HEK293 (cell line): ENCODE results near the gene RBM10.

Experiments used
- CTCF ChIA-PET: fragments of 350-600 bp; formaldehyde crosslinking; extraction: SDS; loops from one replicate; lab custom pipeline; 2021; ENCODE audit warnings: antibody characterized with exemption; lab: Yijun Ruan, JAX
- POLR2A ChIA-PET: fragments of 300-600 bp; formaldehyde crosslinking; extraction: SDS; loops from one replicate; lab custom pipeline; 2020; ENCODE audit warnings: antibody characterized with exemption, inconsistent platforms; lab: Yijun Ruan, JAX
- H3K27ac ChIP-seq: fragments of 200-500 bp; sonication (Bioruptor generic); 2 replicates; pipeline ENCODE4 v1.5.1; 2014; ENCODE audit warnings: low read depth, low read length, control low read depth, inconsistent platforms; ENCODE audit errors: extremely low read depth
- H3K36me3 ChIP-seq, 2 experiments: fragments of 200-500 bp in 1 of 2; sonication (Bioruptor generic) in 1 of 2; 1 replicate in 1 of 2; 2 replicates in 1 of 2; pipeline ENCODE4 v1.5.1; 2014 to 2017; ENCODE audit warnings: inconsistent platforms in 2 of 2, low read length in 2 of 2; ENCODE audit not compliant: control insufficient read depth in 2 of 2, insufficient read depth in 1 of 2
- H3K4me1 ChIP-seq: fragments of 200-500 bp; sonication (Bioruptor generic); 2 replicates; pipeline ENCODE4 v1.5.1; 2014; ENCODE audit warnings: mild to moderate bottlenecking, low read length, inconsistent platforms; ENCODE audit not compliant: control insufficient read depth, insufficient read depth
- H3K4me3 ChIP-seq: 2 replicates; pipeline ENCODE4 v1.5.1; 2011; ENCODE audit warnings: low read depth, mild to moderate bottlenecking, control low read depth, low read length, moderate library complexity
- H3K9me3 ChIP-seq: fragments of 200-500 bp; sonication (Bioruptor generic); 2 replicates; pipeline ENCODE4 v1.5.1; 2014; ENCODE audit warnings: low read depth, low read length, inconsistent platforms; ENCODE audit not compliant: control insufficient read depth, insufficient read depth
- MZF1 ChIP-seq: fragments of 450-650 bp; formaldehyde crosslinking; IDR thresholded peaks from 2 replicates; pipeline ENCODE4 v1.5.1; 2017; ENCODE audit warnings: missing biosample characterization, missing genetic modification characterization, borderline replicate concordance
- OVOL3 ChIP-seq: fragments of 450-650 bp; formaldehyde crosslinking; IDR thresholded peaks from 2 replicates; pipeline ENCODE4 v1.5.1; 2016; ENCODE audit warnings: missing biosample characterization, missing genetic modification characterization
- SALL2 ChIP-seq: fragments of 450-650 bp; formaldehyde crosslinking; IDR thresholded peaks from 2 replicates; pipeline ENCODE4 v1.5.0; 2017; ENCODE audit warnings: missing biosample characterization, mild to moderate bottlenecking, missing genetic modification characterization, borderline replicate concordance
- SCRT2 ChIP-seq: fragments of 450-650 bp; formaldehyde crosslinking; IDR thresholded peaks from 2 replicates; pipeline ENCODE4 v1.5.1; 2016; ENCODE audit warnings: missing biosample characterization, missing genetic modification characterization
- YY1 ChIP-seq: fragments of 450-650 bp; formaldehyde crosslinking; IDR thresholded peaks from 2 replicates; pipeline ENCODE4 v1.5.1; 2018; ENCODE audit warnings: missing biosample characterization, missing genetic modification characterization
- ZBTB8A ChIP-seq: fragments of 450-650 bp; formaldehyde crosslinking; IDR thresholded peaks from 2 replicates; pipeline ENCODE4 v1.5.1; 2016; ENCODE audit warnings: missing biosample characterization, missing genetic modification characterization
- ZEB2 ChIP-seq: fragments of 450-650 bp; formaldehyde crosslinking; IDR thresholded peaks from 2 replicates; pipeline ENCODE4 v1.5.1; 2016; ENCODE audit warnings: missing biosample characterization, missing genetic modification characterization
- ZNF114 ChIP-seq: fragments of 450-650 bp; formaldehyde crosslinking; IDR thresholded peaks from 2 replicates; pipeline ENCODE4 v1.5.0; 2017; ENCODE audit warnings: missing biosample characterization, missing genetic modification characterization
- ZNF175 ChIP-seq: fragments of 450-650 bp; formaldehyde crosslinking; IDR thresholded peaks from 2 replicates; pipeline ENCODE4 v1.5.1; 2016; ENCODE audit warnings: missing biosample characterization, missing genetic modification characterization
- ZNF223 ChIP-seq: fragments of 450-650 bp; formaldehyde crosslinking; IDR thresholded peaks from 2 replicates; pipeline ENCODE4 v1.5.1; 2016; ENCODE audit warnings: missing biosample characterization, missing genetic modification characterization
- ZNF350 ChIP-seq: fragments of 450-650 bp; formaldehyde crosslinking; IDR thresholded peaks from 2 replicates; pipeline ENCODE4 v1.5.0; 2017; ENCODE audit warnings: missing biosample characterization, mild to moderate bottlenecking, missing genetic modification characterization
- ZNF394 ChIP-seq: fragments of 450-650 bp; formaldehyde crosslinking; IDR thresholded peaks from 2 replicates; pipeline ENCODE4 v1.5.1; 2016; ENCODE audit warnings: missing biosample characterization, missing genetic modification characterization, mild to moderate bottlenecking, moderate library complexity, borderline replicate concordance
- ZNF560 ChIP-seq: fragments of 450-650 bp; formaldehyde crosslinking; IDR thresholded peaks from 2 replicates; pipeline ENCODE4 v1.5.1; 2017; ENCODE audit warnings: missing biosample characterization, missing genetic modification characterization, borderline replicate concordance
- ZNF621 ChIP-seq: fragments of 450-650 bp; formaldehyde crosslinking; IDR thresholded peaks from 2 replicates; pipeline ENCODE4 v1.5.1; 2017; ENCODE audit warnings: missing biosample characterization, missing genetic modification characterization
- ZNF629 ChIP-seq: fragments of 450-650 bp; formaldehyde crosslinking; IDR thresholded peaks from 2 replicates; pipeline ENCODE4 v1.5.1; 2017; ENCODE audit warnings: missing biosample characterization, missing genetic modification characterization
- TF ChIP-seq, protein P1 (sequence below): fragments of 450-650 bp; formaldehyde crosslinking; IDR thresholded peaks from 2 replicates; pipeline ENCODE4 v1.5.1; 2016; ENCODE audit warnings: missing biosample characterization, missing genetic modification characterization
- TF ChIP-seq, protein P2 (sequence below): fragments of 450-650 bp; formaldehyde crosslinking; IDR thresholded peaks from 2 replicates; pipeline ENCODE4 v1.5.1; 2017; ENCODE audit warnings: missing biosample characterization, missing genetic modification characterization
- TF ChIP-seq, protein P3 (sequence below): fragments of 450-650 bp; formaldehyde crosslinking; IDR thresholded peaks from 2 replicates; pipeline ENCODE4 v1.5.1; 2016; ENCODE audit warnings: missing biosample characterization, missing genetic modification characterization
- TF ChIP-seq, protein P4 (sequence below): fragments of 450-650 bp; formaldehyde crosslinking; IDR thresholded peaks from 2 replicates; pipeline ENCODE4 v1.5.1; 2017; ENCODE audit warnings: missing biosample characterization, missing genetic modification characterization
- TF ChIP-seq, protein P5 (sequence below): fragments of 450-650 bp; formaldehyde crosslinking; IDR thresholded peaks from 2 replicates; pipeline ENCODE4 v1.5.1; 2016; ENCODE audit warnings: missing biosample characterization, missing genetic modification characterization
- TF ChIP-seq, protein P6 (sequence below): IDR thresholded peaks from 2 replicates; pipeline ENCODE4 v1.6.1; 2011; ENCODE audit warnings: mild to moderate bottlenecking, low read depth, low read length, borderline replicate concordance

Gene RBM10

DNA sequence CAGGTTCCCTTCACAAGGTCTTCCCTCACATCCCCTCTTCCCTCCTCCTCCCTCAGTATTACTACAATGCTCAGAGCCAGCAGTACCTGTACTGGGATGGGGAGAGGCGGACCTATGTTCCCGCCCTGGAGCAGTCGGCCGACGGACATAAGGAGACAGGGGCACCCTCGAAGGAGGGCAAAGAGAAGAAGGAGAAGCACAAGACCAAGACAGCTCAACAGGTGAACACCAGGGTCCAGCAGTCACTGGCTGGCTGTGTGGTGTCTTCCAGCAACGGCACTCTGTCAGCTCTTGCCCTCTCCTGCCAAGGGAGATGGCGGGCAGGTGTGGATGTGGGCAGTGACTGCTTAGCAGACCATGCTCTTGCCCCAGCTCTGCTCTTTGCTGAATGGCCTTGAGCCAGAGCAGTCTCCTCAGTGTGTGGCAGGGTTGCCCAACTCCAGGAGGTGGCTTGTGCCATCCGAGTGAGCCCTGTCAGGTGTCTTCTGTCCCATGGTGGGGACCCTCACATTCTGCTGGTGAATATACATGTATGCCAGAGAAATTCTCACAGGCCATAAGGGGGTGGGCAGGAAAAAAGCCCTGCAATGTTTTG, 37.2 kb downstream of the RBM10 start (continued):
- TF ChIP-seq, protein P1, sequence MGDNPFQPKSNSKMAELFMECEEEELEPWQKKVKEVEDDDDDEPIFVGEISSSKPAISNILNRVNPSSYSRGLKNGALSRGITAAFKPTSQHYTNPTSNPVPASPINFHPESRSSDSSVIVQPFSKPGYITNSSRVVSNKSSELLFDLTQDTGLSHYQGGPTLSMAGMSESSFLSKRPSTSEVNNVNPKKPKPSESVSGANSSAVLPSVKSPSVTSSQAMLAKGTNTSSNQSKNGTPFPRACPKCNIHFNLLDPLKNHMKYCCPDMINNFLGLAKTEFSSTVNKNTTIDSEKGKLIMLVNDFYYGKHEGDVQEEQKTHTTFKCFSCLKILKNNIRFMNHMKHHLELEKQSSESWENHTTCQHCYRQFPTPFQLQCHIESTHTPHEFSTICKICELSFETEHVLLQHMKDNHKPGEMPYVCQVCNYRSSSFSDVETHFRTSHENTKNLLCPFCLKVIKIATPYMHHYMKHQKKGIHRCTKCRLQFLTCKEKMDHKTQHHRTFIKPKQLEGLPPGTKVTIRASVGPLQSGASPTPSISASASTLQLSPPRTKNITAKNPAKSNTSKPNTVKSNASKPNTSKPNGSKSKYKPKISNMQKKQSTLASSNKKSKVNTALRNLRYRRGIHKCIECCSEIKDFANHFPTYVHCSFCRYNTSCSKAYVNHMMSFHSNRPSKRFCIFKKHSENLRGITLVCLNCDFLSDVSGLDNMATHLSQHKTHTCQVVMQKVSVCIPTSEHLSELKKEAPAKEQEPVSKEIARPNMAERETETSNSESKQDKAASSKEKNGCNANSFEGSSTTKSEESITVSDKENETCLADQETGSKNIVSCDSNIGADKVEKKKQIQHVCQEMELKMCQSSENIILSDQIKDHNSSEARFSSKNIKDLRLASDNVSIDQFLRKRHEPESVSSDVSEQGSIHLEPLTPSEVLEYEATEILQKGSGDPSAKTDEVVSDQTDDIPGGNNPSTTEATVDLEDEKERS (tag by site-specific recombination), result no peak
- TF ChIP-seq ZNF175 (tag by site-specific recombination) (no peak), ZEB2 (tag by site-specific recombination) (no peak), SCRT2 (peak; percentile 88), ZNF394 (tag by site-specific recombination) (no peak), YY1 (tag by site-specific recombination) (no peak)
- TF ChIP-seq, protein P2, sequence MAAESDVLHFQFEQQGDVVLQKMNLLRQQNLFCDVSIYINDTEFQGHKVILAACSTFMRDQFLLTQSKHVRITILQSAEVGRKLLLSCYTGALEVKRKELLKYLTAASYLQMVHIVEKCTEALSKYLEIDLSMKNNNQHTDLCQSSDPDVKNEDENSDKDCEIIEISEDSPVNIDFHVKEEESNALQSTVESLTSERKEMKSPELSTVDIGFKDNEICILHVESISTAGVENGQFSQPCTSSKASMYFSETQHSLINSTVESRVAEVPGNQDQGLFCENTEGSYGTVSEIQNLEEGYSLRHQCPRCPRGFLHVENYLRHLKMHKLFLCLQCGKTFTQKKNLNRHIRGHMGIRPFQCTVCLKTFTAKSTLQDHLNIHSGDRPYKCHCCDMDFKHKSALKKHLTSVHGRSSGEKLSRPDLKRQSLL (tag by site-specific recombination), result no peak
- TF ChIP-seq, protein P3, sequence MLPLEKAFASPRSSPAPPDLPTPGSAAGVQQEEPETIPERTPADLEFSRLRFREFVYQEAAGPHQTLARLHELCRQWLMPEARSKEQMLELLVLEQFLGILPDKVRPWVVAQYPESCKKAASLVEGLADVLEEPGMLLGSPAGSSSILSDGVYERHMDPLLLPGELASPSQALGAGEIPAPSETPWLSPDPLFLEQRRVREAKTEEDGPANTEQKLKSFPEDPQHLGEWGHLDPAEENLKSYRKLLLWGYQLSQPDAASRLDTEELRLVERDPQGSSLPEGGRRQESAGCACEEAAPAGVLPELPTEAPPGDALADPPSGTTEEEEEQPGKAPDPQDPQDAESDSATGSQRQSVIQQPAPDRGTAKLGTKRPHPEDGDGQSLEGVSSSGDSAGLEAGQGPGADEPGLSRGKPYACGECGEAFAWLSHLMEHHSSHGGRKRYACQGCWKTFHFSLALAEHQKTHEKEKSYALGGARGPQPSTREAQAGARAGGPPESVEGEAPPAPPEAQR, result no peak

DNA sequence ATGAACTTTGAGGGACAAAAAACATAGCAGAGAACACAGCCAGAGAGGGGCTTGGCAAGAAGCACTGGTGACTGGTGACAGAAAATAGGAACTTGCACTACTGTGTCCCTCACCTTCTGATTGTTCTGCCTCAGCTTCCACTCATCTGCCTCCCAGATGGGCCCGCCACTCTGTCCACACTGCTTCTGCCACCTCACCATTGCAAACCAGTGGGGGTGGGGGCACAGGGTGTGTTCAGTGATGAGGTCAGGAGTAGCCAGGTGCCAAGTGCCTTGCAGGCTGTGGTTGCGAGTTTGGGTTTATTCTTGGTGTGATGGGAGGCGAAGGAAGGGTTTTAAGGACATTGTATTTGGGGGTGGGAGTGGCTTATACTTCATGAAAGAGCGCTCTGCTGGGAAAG, 39.5 kb downstream of the RBM10 start:
- no peak overlapping the region for H3K27ac ChIP-seq
- no peaks in the 10 kb centered on the region for H3K9me3 ChIP-seq
- TF ChIP-seq, protein P4, sequence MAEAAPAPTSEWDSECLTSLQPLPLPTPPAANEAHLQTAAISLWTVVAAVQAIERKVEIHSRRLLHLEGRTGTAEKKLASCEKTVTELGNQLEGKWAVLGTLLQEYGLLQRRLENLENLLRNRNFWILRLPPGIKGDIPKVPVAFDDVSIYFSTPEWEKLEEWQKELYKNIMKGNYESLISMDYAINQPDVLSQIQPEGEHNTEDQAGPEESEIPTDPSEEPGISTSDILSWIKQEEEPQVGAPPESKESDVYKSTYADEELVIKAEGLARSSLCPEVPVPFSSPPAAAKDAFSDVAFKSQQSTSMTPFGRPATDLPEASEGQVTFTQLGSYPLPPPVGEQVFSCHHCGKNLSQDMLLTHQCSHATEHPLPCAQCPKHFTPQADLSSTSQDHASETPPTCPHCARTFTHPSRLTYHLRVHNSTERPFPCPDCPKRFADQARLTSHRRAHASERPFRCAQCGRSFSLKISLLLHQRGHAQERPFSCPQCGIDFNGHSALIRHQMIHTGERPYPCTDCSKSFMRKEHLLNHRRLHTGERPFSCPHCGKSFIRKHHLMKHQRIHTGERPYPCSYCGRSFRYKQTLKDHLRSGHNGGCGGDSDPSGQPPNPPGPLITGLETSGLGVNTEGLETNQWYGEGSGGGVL (tag by site-specific recombination), result no peak
- no peak for TF ChIP-seq SALL2 (tag by site-specific recombination)
- no peak for TF ChIP-seq ZNF114 (tag by site-specific recombination)
- TF ChIP-seq ZBTB8A, result no peak
- TF ChIP-seq ZNF560 (tag by site-specific recombination), result no peak
- TF ChIP-seq, protein P5, sequence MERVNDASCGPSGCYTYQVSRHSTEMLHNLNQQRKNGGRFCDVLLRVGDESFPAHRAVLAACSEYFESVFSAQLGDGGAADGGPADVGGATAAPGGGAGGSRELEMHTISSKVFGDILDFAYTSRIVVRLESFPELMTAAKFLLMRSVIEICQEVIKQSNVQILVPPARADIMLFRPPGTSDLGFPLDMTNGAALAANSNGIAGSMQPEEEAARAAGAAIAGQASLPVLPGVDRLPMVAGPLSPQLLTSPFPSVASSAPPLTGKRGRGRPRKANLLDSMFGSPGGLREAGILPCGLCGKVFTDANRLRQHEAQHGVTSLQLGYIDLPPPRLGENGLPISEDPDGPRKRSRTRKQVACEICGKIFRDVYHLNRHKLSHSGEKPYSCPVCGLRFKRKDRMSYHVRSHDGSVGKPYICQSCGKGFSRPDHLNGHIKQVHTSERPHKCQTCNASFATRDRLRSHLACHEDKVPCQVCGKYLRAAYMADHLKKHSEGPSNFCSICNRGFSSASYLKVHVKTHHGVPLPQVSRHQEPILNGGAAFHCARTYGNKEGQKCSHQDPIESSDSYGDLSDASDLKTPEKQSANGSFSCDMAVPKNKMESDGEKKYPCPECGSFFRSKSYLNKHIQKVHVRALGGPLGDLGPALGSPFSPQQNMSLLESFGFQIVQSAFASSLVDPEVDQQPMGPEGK, result no peak
- no peak for TF ChIP-seq OVOL3
- TF ChIP-seq, protein P6, sequence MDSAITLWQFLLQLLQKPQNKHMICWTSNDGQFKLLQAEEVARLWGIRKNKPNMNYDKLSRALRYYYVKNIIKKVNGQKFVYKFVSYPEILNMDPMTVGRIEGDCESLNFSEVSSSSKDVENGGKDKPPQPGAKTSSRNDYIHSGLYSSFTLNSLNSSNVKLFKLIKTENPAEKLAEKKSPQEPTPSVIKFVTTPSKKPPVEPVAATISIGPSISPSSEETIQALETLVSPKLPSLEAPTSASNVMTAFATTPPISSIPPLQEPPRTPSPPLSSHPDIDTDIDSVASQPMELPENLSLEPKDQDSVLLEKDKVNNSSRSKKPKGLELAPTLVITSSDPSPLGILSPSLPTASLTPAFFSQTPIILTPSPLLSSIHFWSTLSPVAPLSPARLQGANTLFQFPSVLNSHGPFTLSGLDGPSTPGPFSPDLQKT, result no peak
- TF ChIP-seq ZNF350 (tag by site-specific recombination), result no peak
- no peak for TF ChIP-seq MZF1 (tag by site-specific recombination)
- TF ChIP-seq ZNF629, result no peak
- TF ChIP-seq ZNF223 (tag by site-specific recombination), result no peak
- TF ChIP-seq ZNF621 (tag by site-specific recombination), result no peak
- TF ChIP-seq, all 188 proteins: peak for 0
- CTCF ChIA-PET, result no interaction called here
- Histone ChIP-seq H3K4me1 (no peaks in the 10 kb centered on the region), H3K4me3 (no peak overlapping the region), H3K36me3 (peaks cover 5 to 65% of the 10 kb centered on the region in 2 experiments)
- POLR2A ChIA-PET, result no interaction called here
